Upper lobe of right lung (tissue), 1 donor: Measurements from ENCODE around the gene CLEC4C. TPM values are rescaled to one million over a fixed set of nuclear protein-coding genes. Genes with fewer than 3 reads are reported as not detected.
"Not testable (repeated sequence)": the region's sequence is repeated elsewhere in the genome, so short reads cannot be mapped to it uniquely, and the experiment has no call there.

Experiments used
- ATAC-seq: fragments of 200-7000 bp; cut with Tn5 transposase; one replicate; pipeline ENCODE4 v1.9.1; 2020; ENCODE audit warnings: mild to moderate bottlenecking, moderate library complexity
- DNase-seq: peaks from one replicate; pipeline ENCODE4 v3.0.0-alpha.2; 2020
- H3K27ac ChIP-seq: fragments of 200-600 bp; one replicate; pipeline ENCODE4 v1.8.0; 2022
- H3K27me3 ChIP-seq: fragments of 200-600 bp; one replicate; pipeline ENCODE4 v1.8.0; 2022; ENCODE audit warnings: mild to moderate bottlenecking
- H3K36me3 ChIP-seq: fragments of 200-600 bp; one replicate; pipeline ENCODE4 v1.8.0; 2022
- H3K4me1 ChIP-seq: fragments of 200-600 bp; one replicate; pipeline ENCODE4 v1.8.0; 2022
- H3K4me3 ChIP-seq: fragments of 200-600 bp; one replicate; pipeline ENCODE4 v1.8.0; 2022; ENCODE audit warnings: mild to moderate bottlenecking
- H3K9me3 ChIP-seq: fragments of 200-600 bp; one replicate; pipeline ENCODE4 v1.8.0; 2022
- intact Hi-C: fragments of 100-400 bp; cut with DNase I; formaldehyde crosslinking; loops from one replicate; pipeline ENCODE4 v1.11.0; 2022
- total RNA-seq: library from RNA; stranded (reverse); fragmentation: NEBNext Ultra II Directional; extraction: Animal tissue kit (Norgen Biotek cat#: 25700); gene quantifications from one replicate; pipeline ENCODE4 v1.2.1, GENCODE V29; 2021
- TF ChIP-seq, protein P1 (sequence below): fragments of 200-600 bp; IDR thresholded peaks from one replicate; pipeline ENCODE4 v1.8.0; 2022; ENCODE audit warnings: antibody characterized with exemption
- donor health status: DM: no; HTN: yes; CAD: no; lungs with severe emphysema.

The CLEC4C gene
- total RNA-seq, 1 donor from 2014 or later: not detected

- DNase-seq: no peak
- TF ChIP-seq, protein P1, sequence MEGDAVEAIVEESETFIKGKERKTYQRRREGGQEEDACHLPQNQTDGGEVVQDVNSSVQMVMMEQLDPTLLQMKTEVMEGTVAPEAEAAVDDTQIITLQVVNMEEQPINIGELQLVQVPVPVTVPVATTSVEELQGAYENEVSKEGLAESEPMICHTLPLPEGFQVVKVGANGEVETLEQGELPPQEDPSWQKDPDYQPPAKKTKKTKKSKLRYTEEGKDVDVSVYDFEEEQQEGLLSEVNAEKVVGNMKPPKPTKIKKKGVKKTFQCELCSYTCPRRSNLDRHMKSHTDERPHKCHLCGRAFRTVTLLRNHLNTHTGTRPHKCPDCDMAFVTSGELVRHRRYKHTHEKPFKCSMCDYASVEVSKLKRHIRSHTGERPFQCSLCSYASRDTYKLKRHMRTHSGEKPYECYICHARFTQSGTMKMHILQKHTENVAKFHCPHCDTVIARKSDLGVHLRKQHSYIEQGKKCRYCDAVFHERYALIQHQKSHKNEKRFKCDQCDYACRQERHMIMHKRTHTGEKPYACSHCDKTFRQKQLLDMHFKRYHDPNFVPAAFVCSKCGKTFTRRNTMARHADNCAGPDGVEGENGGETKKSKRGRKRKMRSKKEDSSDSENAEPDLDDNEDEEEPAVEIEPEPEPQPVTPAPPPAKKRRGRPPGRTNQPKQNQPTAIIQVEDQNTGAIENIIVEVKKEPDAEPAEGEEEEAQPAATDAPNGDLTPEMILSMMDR: no peak
- Histone ChIP-seq H3K36me3 (no peaks in the 10 kb centered on the region), H3K27me3 (no peaks in the 10 kb centered on the region), H3K27ac (no peak overlapping the region), H3K4me1 (no peaks in the 10 kb centered on the region), H3K4me3 (no peak overlapping the region), H3K9me3 (no peaks in the 10 kb centered on the region)
- ATAC-seq: no peak
- intact Hi-C loops: no loop called here
These were observed 4.2 kb upstream of the CLEC4C start for GRCh38 chr12:7751394-7751793.

DNA sequence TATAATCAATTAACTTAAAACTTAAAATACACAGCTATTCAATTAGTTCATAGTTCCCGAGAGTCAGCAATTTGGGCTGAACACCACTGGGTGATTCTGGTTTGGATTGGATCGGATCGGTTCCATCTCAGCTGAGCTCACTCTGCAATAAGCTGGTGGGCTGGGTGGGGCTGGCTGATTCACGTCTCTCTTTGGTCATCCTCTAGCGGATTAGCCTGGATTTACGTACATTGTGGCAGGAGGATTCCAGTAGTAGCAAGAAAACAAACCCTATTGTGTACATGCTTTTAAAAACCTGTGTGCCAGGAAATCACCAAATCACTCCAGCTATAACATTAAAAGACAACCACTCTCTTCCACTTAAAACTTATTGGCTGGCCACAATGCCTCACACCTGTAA is 3.2 kb upstream of the CLEC4C start:
- Histone ChIP-seq H3K27ac (no peak overlapping the region), H3K4me3 (no peak overlapping the region), H3K4me1 (no peaks in the 10 kb centered on the region), H3K36me3 (no peaks in the 10 kb centered on the region), H3K9me3 (no peaks in the 10 kb centered on the region), H3K27me3 (no peaks in the 10 kb centered on the region)
- no peak for ATAC-seq
- TF ChIP-seq, protein P1: no peak
- no peak for DNase-seq
- intact Hi-C loops: no loop called here

- ATAC-seq: no peak
- TF ChIP-seq, protein P1: no peak
- intact Hi-C loops: no loop called here
- Histone ChIP-seq H3K4me1 (no peaks in the 10 kb centered on the region), H3K4me3 (no peak overlapping the region), H3K27me3 (no peaks in the 10 kb centered on the region), H3K27ac (no peak overlapping the region), H3K9me3 (no peaks in the 10 kb centered on the region), H3K36me3 (no peaks in the 10 kb centered on the region)
- no peak for DNase-seq
These were observed 2.3 kb upstream of the CLEC4C start for GRCh38 chr12:7749442-7749841.

GRCh38 chr12:7748852-7749251 is 1.7 kb upstream of the CLEC4C start:
- no peak overlapping the region for H3K4me3 ChIP-seq
- ATAC-seq: no peak
- no peaks in the 10 kb centered on the region for H3K27me3 ChIP-seq
- no peaks in the 10 kb centered on the region for H3K4me1 ChIP-seq
- H3K27ac ChIP-seq: no peak overlapping the region
- H3K9me3 ChIP-seq: no peaks in the 10 kb centered on the region
- intact Hi-C loops: no loop called here
- H3K36me3 ChIP-seq: no peaks in the 10 kb centered on the region
- TF ChIP-seq, protein P1: no peak
- DNase-seq: no peak

DNA sequence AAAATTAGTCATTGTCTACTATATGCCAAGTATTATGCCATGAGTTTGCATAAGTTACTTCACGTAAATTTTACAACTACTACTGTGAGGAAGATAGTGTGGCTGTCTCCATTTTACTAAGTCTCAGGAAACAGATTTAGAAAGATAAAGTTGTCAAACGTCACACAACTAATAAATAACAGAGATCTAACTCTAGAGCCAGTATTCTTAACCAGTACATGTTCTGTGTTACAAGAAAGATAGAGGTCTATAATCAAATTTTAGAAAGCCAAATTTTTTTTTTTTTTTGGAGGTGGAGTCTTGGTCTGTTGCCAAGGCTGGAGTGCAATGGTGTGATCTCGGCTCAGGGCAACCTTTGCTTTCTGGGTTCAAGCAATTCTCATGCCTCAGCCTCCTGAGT is 14.2 kb downstream of the CLEC4C start:
- TF ChIP-seq, protein P1: no peak

DNA sequence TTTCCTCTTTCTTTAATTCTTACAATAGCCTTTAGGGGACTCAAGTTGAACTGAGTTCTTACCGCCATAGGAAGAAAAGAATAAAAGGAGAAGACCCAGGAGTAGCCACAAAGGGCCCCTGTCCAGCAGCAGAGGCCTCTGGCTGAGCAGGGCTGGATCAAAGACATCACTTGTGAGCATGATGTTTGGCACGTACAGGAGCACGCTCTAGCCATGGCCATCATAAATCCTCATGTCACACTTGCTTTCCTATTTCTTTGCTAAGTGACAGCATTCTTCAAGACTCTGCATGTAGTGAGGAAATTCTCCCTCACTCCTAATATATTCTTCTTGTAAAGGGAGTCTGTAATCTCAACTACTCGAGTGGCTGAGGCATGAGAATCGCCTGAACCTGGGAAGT is 15.7 kb downstream of the CLEC4C start:
- TF ChIP-seq, protein P1: no peak
- intact Hi-C loops: no loop called here
- DNase-seq: peak; percentile 9

More for the DNA sequence above, 14.2 kb downstream of the CLEC4C start:
- Histone ChIP-seq H3K4me3 (no peak overlapping the region), H3K27ac (no peak overlapping the region), H3K36me3 (no peaks in the 10 kb centered on the region), H3K4me1 (no peaks in the 10 kb centered on the region), H3K27me3 (no peaks in the 10 kb centered on the region), H3K9me3 (no peaks in the 10 kb centered on the region)
- ATAC-seq (no peak), DNase-seq (no peak)
- intact Hi-C loops: no loop called here

GRCh38 chr12:7730984-7731383 is 16.2 kb downstream of the CLEC4C start:
- intact Hi-C loops, H3K4me3 ChIP-seq, ATAC-seq: not testable (repeated sequence)

More for the DNA sequence above, 15.7 kb downstream of the CLEC4C start:
- no peaks in the 10 kb centered on the region for H3K4me1 ChIP-seq
- ATAC-seq: no peak
- no peaks in the 10 kb centered on the region for H3K36me3 ChIP-seq
- H3K27me3 ChIP-seq: no peaks in the 10 kb centered on the region
- no peak overlapping the region for H3K27ac ChIP-seq
- H3K9me3 ChIP-seq: no peaks in the 10 kb centered on the region
- no peak overlapping the region for H3K4me3 ChIP-seq

More at GRCh38 chr12:7730984-7731383, 16.2 kb downstream of the CLEC4C start:
- not testable (repeated sequence) for H3K27ac ChIP-seq, H3K9me3 ChIP-seq, H3K4me1 ChIP-seq, DNase-seq, H3K36me3 ChIP-seq, H3K27me3 ChIP-seq
